ENCODE results near the gene FRMD8.

GRCh38 chr11:65448074-65448417, 61.6 kb downstream of the FRMD8 start:
- TF ChIP-seq EZH2 (IDR thresholded peaks at IDR 0.05) (no peak), POLR2AphosphoS5 (IDR thresholded peaks at IDR 0.05; ENCODE audit: borderline replicate concordance, low read depth, low read length) (no peak)

All from SK-N-MC (cell line).